HPDE6-E6E7 (cell line): ENCODE measurements around the gene FUCA2.
"Not testable (repeated sequence)": the region's sequence is repeated elsewhere in the genome, so short reads cannot be mapped to it uniquely, and the experiment has no call there.

ENCODE experiments used
- DNase-seq: peaks from one replicate; pipeline ENCODE4 v3.0.0; 2011; ENCODE audit warnings: missing footprints; ENCODE audit errors: extremely low spot score

FUCA2 gene

DNA sequence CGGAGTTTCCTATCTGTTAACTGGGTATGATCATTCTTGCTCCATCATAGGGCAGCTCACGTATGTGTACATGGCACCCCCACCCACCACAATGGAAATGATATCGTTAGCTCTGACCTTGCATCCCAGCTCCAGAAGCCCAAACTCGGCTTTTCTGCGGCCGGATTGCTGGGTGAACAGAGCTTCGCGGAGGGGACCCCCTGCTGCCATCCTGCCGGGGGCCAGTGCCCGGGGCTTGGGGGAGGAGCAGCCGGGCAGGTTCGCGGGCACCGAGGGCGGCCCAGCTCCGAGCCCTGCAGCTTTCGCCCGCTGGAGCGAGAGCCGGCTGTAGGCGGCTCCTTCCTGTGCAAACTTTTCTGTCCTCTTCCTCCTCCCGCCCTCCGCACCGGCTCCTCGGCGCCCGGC lies 24.9 kb upstream of the FUCA2 start:
- peak; percentile 41 for DNase-seq

DNA sequence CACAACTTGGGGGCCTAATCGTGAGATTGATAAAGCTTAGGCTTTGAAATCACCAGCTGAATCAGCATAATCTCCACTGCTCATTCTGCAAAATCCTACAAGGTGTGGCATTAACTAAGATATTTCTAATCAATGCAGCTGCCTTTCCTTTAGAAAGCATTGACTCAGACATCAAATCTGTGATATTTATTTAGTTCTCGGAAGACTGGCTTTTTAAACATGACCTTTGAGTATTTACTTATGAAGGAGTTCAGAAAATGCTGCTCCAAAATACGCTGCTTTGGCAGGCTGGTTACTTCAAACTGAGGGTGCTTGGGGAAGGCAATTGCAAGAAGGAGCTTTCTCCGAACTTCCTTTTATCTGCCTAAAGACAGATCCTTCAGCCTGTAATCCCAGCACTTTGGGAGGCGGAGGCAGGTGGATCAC lies 23.7 kb upstream of the FUCA2 start:
- DNase-seq = no peak

DNA sequence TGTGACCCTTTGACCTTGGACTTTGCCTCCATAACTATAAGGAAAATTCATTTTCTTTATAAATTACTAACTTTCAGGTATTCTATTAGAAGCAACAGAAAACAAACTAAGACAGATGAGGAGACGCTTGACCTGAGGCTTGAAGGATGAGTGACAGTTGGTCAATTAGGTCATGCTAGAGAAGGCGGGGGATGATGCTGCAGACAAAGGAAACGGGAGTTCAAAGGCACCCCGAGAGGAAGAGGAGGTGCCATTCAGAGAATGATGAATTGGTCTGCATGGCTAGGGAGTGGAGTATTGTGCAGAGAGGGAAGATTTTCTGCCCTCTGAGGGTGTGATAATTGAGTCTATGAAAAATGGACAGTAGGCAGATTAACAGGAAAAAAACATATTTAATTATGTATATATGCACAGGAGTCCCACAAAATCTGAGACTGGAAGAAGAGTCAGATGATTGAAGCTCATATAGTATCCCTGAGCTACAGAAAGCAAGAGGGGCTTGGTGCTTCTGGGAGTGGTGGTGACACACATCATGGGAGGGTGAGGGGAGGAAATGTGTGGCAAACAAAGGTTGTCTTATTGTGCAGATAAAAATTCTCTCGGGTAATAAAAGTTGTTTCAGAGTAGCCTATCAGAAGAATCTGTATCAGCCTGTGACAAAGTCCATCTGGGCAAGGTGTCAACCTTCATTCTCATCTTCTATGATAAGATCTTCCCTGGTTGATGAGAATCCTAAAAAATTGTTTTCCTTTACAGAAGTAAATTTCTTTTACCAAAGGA lies 20.4 kb upstream of the FUCA2 start:
- DNase-seq = no peak

- no peak for DNase-seq
Observed at GRCh38 chr6:143529095-143529494, 17.6 kb upstream of the FUCA2 start.

GRCh38 chr6:143528164-143528811 lies 16.8 kb upstream of the FUCA2 start:
- DNase-seq = no peak

GRCh38 chr6:143527677-143528076 lies 16.2 kb upstream of the FUCA2 start:
- no peak for DNase-seq

DNA sequence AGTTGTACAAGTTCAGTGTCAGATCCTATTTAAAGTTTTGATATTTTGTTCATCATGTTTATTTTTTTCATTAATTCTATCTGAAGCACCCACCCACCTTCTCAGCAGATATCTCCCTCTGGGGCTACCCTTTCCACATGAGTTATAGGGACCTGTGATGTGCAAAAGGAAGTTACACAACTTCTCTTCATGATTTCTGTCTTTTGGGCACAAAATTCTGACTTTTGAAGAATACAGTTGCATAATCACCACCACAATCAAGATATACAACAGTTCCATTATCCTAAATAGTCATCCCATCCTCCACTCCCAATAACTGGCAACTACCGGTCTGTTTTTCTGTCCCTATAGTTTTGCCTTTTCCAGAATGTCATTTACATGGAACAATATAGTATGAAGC lies 13.8 kb upstream of the FUCA2 start:
- no peak for DNase-seq

GRCh38 chr6:143522039-143522600 lies 10.6 kb upstream of the FUCA2 start:
- DNase-seq = no peak

DNA sequence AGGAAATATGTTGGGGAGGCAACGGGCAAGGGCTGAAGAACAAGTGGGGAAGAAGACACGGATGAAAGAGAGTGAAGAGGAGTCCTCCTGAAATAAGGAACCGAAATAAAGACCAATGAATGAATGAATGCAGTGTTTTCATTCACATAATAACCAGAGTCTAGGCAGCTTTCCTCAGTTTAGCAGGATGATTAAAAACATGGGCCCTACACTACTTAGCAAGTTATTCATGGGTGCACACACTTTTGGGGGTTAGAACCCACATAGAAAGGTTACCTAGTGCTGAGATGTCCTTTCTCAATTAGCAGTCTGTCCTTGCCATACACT lies 5.9 kb upstream of the FUCA2 start:
- DNase-seq = no peak

GRCh38 chr6:143516690-143517446 lies 5.3 kb upstream of the FUCA2 start:
- DNase-seq = no peak

DNA sequence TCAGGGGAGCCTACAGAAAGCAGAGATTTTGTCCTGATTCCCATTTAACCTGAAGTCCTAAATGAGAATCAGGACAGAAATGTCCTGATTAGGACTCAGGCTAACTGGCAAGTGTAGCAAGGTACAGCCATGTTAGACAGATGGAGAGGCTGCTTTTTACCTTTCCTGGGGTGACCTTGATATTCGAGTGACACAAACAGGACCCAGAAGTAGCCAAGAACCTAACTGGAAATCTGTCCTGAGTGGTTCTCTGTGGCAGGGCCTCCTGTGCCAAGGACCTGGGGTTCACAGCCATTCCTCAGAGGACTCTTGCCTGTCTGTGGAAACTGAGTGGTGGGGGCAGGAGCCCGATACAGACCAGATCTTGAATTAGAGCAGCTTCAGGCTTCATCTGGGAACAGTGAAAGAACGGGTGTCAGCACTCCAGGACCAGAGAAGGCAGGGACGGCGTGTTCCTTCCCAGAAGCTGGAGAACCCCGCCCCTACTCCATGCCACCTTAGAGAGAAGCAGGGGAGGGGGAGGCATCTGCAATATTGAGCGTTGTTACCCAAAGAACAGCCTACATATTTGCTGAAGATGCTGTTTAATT lies 4.3 kb upstream of the FUCA2 start:
- DNase-seq = no peak

- no peak for DNase-seq
Observed at GRCh38 chr6:143515061-143515760, 3.7 kb upstream of the FUCA2 start.

DNA sequence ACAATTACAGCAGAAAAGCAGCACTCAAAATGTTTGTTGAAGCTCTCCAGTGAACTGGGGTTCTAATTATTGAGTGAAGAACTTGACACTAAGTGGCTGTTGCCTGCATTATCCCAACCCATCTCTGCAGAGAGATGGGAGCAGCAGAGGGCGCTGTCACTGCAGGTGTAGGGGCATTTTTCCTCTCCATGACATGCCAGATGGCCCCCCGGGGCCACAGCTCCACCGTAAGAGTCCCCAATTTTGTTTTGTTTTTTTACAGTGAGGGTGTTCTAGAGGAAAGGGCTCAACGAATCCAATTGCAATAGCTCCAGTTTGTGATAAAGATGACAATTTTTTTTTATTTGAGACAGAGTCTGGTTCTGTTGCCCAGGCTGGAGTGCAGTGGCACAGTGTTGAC lies 1.9 kb upstream of the FUCA2 start:
- peak; percentile 25 for DNase-seq

DNA sequence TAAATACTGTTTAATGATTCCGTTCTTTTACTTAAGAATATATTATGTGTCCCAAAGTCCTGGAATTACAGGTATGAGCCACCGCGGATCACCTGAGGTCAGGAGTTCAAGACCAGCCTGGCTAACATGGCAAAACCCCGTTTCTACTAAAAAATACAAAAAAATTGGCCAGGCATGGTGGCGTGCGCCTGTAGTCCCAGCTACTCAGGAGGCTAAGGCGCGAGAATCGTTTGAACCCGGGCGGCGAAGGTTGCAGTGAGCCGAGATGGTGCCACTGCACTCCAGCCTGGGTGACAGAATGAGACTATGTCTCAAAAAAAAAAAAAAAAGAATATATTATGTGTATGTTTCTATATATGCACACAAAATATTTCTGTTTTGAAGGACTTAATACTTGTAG lies 1.2 kb downstream of the FUCA2 start:
- not testable (repeated sequence) for DNase-seq

DNA sequence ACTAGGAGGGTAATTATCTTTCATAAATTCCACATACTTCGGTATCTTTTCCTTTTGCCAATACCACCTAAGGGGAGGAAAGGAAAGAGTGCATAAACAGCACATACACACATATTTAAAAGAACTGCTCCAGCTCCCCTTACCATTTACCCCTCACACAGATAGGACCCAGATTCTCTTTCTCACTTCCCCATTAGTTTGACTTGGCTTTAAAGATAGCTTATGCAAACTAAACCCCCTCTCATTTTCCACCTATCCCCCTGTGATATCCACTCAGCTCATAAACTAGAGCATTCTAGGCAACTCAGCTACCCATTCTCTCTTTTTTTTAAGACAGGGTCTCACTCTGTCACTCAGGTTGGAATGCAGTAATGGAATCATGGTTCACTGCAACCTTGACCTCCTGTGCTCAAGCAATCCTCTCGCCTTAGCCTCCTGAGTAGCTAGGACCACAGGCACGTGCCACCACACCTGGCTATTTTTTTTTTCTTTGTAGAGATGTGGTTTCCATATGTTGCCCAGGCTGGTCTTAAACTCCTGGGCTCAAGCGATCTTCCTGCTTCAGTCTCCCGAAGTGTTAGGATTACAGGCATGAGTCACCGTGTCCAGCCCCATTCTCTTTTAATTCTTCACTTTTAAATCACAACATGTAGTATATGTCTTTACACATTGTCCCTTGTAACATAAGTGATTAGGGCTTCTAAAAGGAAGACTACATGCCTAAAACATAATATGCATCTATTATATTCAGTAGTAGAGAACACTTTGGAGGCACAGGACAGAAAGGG lies 4.0 kb downstream of the FUCA2 start:
- no peak for DNase-seq

- DNase-seq = no peak
Observed at GRCh38 chr6:143506620-143507019, 4.9 kb downstream of the FUCA2 start.

GRCh38 chr6:143506199-143506598 lies 5.3 kb downstream of the FUCA2 start:
- no peak for DNase-seq

- DNase-seq = no peak
Observed at GRCh38 chr6:143505537-143505936, 6.0 kb downstream of the FUCA2 start.

- DNase-seq = no peak
Observed at GRCh38 chr6:143505111-143505510, 6.4 kb downstream of the FUCA2 start.

DNA sequence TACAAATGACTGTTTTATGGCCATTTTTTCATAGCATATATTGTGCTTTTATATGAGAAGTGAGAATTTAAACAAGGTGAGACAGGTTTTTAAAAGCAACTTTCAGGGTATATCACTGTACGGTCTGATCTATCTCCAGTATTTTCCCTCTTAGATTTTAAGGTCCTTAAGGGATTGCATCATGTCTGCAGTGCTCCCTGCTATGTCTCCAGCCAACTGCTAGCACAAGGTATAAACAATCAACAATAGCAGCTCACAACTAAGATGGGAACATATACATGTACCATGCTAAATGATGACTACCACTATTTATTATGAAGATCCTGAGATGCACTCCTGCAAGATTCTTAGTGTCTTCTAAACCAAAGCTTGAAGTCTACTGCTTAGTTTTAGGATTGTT lies 7.2 kb downstream of the FUCA2 start:
- no peak for DNase-seq

DNA sequence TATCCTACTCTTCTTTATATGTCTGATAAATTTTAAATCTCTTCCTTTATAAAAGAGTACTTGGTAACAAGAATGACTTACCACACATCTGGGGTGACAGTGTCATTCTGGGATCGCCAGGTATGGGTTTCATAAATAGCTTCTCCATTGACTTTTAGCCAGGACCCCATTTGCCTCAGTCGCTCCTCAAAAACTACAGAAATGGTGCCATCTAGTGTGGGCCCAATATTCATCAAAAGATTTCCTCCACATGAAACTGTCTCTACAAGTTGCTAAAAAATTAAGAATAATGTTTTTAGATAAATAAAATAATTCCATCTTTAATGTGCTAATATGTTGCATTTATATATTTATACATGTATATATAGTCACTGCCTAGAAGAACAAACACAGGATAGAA lies 9.7 kb downstream of the FUCA2 start:
- DNase-seq = no peak
